ENCODE measurements around the gene SCTR. TPM values are rescaled to one million over a fixed set of nuclear protein-coding genes. Genes with fewer than 3 reads are reported as not detected.

SCTR gene
- total and polyA plus RNA-seq, 2 of the 8 experiments (the other 6 are each of a cell fraction or from before 2014, with no cell fraction given), result 0.15 TPM; not detected in 1

DNA sequence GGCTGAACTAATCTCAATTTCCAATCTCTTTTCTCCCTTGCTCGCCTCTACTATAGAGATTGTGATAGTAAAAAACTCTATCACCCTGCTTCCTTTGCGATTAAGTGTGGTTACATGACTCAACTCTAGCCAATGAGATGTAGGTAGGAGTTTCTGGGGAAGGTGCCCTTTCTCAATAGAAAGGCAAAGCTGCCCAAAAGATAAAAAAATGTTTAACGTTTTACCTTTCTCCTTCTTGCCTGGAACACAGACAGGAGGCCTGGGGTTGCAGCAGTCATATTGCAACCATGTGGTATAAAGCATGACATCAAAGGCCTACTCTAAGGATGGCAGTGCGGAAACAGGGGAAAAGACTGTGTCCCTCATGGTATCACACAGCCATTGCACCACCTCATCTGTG lies 61.1 kb downstream of the SCTR start (continued):
- TF ChIP-seq, protein P1, sequence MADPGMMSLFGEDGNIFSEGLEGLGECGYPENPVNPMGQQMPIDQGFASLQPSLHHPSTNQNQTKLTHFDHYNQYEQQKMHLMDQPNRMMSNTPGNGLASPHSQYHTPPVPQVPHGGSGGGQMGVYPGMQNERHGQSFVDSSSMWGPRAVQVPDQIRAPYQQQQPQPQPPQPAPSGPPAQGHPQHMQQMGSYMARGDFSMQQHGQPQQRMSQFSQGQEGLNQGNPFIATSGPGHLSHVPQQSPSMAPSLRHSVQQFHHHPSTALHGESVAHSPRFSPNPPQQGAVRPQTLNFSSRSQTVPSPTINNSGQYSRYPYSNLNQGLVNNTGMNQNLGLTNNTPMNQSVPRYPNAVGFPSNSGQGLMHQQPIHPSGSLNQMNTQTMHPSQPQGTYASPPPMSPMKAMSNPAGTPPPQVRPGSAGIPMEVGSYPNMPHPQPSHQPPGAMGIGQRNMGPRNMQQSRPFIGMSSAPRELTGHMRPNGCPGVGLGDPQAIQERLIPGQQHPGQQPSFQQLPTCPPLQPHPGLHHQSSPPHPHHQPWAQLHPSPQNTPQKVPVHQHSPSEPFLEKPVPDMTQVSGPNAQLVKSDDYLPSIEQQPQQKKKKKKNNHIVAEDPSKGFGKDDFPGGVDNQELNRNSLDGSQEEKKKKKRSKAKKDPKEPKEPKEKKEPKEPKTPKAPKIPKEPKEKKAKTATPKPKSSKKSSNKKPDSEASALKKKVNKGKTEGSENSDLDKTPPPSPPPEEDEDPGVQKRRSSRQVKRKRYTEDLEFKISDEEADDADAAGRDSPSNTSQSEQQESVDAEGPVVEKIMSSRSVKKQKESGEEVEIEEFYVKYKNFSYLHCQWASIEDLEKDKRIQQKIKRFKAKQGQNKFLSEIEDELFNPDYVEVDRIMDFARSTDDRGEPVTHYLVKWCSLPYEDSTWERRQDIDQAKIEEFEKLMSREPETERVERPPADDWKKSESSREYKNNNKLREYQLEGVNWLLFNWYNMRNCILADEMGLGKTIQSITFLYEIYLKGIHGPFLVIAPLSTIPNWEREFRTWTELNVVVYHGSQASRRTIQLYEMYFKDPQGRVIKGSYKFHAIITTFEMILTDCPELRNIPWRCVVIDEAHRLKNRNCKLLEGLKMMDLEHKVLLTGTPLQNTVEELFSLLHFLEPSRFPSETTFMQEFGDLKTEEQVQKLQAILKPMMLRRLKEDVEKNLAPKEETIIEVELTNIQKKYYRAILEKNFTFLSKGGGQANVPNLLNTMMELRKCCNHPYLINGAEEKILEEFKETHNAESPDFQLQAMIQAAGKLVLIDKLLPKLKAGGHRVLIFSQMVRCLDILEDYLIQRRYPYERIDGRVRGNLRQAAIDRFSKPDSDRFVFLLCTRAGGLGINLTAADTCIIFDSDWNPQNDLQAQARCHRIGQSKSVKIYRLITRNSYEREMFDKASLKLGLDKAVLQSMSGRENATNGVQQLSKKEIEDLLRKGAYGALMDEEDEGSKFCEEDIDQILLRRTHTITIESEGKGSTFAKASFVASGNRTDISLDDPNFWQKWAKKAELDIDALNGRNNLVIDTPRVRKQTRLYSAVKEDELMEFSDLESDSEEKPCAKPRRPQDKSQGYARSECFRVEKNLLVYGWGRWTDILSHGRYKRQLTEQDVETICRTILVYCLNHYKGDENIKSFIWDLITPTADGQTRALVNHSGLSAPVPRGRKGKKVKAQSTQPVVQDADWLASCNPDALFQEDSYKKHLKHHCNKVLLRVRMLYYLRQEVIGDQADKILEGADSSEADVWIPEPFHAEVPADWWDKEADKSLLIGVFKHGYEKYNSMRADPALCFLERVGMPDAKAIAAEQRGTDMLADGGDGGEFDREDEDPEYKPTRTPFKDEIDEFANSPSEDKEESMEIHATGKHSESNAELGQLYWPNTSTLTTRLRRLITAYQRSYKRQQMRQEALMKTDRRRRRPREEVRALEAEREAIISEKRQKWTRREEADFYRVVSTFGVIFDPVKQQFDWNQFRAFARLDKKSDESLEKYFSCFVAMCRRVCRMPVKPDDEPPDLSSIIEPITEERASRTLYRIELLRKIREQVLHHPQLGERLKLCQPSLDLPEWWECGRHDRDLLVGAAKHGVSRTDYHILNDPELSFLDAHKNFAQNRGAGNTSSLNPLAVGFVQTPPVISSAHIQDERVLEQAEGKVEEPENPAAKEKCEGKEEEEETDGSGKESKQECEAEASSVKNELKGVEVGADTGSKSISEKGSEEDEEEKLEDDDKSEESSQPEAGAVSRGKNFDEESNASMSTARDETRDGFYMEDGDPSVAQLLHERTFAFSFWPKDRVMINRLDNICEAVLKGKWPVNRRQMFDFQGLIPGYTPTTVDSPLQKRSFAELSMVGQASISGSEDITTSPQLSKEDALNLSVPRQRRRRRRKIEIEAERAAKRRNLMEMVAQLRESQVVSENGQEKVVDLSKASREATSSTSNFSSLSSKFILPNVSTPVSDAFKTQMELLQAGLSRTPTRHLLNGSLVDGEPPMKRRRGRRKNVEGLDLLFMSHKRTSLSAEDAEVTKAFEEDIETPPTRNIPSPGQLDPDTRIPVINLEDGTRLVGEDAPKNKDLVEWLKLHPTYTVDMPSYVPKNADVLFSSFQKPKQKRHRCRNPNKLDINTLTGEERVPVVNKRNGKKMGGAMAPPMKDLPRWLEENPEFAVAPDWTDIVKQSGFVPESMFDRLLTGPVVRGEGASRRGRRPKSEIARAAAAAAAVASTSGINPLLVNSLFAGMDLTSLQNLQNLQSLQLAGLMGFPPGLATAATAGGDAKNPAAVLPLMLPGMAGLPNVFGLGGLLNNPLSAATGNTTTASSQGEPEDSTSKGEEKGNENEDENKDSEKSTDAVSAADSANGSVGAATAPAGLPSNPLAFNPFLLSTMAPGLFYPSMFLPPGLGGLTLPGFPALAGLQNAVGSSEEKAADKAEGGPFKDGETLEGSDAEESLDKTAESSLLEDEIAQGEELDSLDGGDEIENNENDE (IDR thresholded peaks at IDR 0.05; ENCODE audit: insufficient replicate concordance, low read length), result no peak
- TF ChIP-seq, protein P2, sequence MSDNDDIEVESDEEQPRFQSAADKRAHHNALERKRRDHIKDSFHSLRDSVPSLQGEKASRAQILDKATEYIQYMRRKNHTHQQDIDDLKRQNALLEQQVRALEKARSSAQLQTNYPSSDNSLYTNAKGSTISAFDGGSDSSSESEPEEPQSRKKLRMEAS (IDR thresholded peaks at IDR 0.05), result no peak
- TF ChIP-seq EGR1 (IDR thresholded peaks at IDR 0.05; ENCODE audit: borderline replicate concordance, low read depth, low read length), result no peak
- TF ChIP-seq RBBP5 (IDR thresholded peaks at IDR 0.05; ENCODE audit: borderline replicate concordance, low read depth, low read length), result no peak
- TF ChIP-seq, protein P3, sequence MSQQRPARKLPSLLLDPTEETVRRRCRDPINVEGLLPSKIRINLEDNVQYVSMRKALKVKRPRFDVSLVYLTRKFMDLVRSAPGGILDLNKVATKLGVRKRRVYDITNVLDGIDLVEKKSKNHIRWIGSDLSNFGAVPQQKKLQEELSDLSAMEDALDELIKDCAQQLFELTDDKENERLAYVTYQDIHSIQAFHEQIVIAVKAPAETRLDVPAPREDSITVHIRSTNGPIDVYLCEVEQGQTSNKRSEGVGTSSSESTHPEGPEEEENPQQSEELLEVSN (IDR thresholded peaks at IDR 0.05), result no peak
- TF ChIP-seq YY1 (IDR thresholded peaks at IDR 0.05; ENCODE audit: low read depth, low read length), result no peak
- TF ChIP-seq KDM1A (IDR thresholded peaks at IDR 0.05; ENCODE audit: borderline replicate concordance, low read length), result no peak
- TF ChIP-seq MAFK (IDR thresholded peaks at IDR 0.05; ENCODE audit: low read depth, low read length), result no peak
- TF ChIP-seq CTBP2 (IDR thresholded peaks at IDR 0.05; ENCODE audit: borderline replicate concordance, insufficient read depth, insufficient read length, low read length), result no peak
- TF ChIP-seq RNF2 (IDR thresholded peaks at IDR 0.05; ENCODE audit: borderline replicate concordance, low read depth, low read length, missing control alignments, poor library complexity, severe bottlenecking), result no peak

All from H1 (cell line).